Eye (tissue), 1 donor: Measurements from ENCODE around the gene PDZK1.
A peak's percentile ranks its signal among the peaks of the same experiment; 100 is the strongest.
"Not testable (repeated sequence)": the region's sequence is repeated elsewhere in the genome, so short reads cannot be mapped to it uniquely, and the experiment has no call there.

Source experiments
- DNase-seq: peaks from one replicate; pipeline ENCODE4 v3.0.0-alpha.2; 2015

Gene PDZK1

DNA sequence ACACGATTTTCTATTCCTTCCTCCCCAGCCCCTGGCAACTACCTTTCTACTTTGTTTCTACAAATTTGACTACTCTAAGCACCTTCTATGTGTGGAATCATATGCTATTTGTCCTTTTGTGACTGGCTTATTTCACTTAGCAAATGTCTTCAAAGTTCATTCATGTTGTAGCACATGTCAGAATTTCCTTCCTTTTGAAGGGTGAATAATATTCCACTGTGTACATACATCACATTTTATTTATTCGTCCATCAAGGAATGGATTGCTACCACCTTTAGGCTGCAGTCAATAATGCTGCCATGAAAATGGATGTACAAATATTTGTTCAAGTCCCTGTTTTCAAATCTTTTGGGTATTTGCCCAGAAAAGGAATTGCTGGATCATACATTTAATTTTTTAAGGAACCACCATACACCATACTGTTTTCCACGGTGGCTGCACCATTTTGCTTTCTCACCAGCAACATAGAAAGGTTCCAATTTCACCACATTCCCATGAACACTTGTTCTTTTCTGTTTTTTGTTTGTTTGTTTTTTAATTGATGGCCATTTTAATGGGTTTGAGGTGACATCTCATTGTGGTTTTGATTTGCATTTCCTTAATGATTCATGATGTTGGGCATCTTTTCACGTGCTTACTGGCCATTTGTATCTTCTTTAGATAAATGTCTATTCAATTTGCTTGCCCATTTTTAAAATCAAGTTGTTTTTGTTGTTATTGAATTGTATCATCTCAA, 3.3 kb upstream of the PDZK1 start:
- no peak for DNase-seq

DNA sequence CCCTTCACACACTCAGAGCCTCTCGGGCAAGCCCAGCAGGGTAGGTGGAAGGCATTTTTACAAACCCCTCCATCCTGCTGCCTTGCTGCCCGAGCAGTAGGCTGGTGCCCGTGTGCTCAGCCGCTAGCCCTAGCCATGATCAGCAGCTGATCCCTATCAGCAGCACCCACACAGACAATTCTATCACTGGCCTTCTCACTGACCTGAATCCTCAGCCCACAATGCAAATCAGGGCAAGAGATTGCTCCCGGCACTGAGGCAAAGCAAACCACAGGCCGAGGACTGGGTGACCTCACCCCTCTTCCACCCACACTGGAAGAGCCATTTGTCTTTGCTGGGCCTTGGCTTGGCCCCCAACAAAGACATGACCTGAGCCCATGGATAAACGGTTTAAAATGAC, 895 bp upstream of the PDZK1 start:
- DNase-seq, result no peak

DNA sequence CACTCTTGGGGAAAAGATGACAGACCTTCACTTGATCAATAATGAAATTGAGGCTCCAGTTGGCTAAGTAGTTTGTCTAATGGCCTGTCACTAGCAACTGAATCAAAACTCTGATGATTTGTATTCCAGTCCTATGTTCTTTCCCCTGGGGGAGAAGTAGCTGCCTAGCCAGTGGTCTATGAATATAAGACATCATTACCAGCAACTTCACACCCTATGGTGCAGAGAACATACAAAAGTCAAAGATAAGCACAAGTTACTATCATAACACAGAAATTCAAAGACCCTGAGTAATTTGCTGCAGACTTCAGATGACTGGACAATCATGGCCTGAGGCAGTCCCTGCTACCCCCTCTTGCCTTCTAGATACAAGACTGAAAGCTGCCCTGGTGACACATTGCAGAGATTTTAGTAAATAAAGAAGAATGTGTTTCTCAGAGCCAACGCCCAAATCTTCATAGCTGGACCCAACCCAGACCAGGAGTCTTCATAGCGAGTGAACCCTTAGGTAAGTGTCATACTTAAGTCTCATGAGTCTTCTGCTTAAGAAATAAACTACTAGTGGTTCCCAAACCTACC, 993 bp downstream of the PDZK1 start:
- DNase-seq, result peak; percentile 69

DNA sequence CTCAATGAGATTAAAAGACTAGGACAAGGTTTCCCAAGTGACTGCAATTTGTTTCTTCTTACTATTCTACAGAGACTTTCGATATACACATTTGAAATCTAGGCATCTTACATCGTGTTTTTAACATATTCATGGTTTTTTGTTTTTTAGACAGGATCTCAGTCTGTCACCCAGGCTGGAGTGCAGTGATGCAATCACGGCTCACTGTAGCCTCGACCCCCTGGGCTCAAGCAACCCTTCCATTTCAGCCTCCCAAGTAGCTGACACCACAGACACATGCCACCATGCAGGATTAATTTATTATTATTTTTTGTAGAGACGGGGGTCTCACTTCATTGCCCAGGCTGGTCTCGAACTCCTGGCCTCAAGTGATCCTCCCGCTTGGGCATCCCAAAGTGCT, 1.5 kb downstream of the PDZK1 start:
- no peak for DNase-seq

DNA sequence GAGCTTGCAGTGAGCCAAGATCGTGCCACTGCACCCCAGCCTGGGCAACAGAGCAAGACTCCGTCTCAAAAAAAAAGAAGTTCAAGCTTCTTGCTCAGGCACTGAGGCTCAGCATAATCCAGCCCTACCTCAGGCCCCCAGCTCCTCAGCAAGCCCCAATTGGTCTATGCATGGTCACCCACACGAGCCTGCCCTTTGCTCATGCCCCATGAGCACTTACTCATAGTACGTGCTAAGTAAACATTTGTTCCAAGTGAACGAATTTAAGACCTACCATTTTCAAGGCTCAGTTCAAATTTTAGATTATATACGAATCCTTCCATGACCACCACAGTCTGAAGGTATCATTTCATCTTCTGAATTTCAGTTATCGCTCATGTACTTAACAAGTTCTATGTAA, 4.3 kb downstream of the PDZK1 start:
- no peak for DNase-seq

DNA sequence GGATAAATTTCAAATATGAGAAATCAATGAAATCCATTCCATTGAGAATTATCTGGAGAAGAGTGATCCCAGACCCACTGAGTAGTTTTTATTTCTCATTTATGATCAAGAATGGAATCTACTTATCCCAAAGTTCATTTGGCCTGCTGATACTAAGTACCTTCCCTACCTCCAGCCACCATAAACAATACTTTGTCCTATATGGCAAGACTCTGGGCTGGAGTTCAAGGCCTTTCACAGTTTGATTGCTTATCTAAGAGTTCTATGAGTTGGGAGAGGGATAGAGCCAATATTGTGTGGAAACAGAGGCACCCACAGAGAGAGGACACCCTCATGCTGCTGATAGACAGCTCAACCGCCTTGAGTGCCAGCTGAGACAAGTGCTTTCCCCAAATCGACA, 5.1 kb downstream of the PDZK1 start:
- DNase-seq, result no peak

DNA sequence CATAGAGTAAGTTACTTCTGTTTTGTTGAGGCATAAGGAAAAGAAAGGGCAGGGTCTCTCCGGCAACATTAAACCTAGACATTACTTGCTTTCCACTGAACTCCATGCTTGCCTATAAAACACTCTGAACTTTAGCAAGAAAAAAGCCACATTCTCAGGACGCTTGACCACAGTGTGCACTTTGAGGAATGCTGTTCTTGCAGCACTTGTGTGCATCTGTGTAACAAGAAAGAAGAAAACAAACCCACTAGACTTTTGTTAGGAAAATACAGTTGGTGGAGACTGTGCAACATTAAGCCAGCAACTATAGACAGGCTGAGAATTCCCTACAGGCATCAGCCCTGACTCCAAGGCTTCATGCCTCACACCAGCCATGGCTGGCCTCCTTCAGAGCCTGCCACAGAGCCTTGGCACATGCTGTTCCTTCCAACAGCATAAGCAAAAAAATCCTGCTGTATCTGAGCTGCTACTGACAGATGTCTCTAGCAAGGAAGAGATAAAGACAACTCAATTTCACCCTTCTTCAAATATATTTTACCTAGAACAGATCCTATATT, 5.8 kb downstream of the PDZK1 start:
- DNase-seq, result no peak

DNA sequence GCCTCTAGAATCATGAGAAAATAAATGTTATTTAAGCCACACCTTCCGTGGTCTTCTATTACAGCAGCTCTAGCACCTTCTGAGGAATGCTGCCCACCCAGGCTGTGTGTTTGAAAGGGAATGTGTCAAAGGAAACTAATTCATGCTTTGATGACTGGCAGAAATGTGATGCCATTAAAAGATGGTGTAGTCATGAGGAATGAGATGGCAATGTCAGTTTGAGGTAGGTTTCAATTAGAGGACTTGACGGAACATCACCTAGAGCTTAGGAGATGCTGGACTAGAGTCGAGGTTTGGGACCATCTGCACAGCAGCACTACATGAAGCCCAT, 10.6 kb downstream of the PDZK1 start:
- no peak for DNase-seq

DNA sequence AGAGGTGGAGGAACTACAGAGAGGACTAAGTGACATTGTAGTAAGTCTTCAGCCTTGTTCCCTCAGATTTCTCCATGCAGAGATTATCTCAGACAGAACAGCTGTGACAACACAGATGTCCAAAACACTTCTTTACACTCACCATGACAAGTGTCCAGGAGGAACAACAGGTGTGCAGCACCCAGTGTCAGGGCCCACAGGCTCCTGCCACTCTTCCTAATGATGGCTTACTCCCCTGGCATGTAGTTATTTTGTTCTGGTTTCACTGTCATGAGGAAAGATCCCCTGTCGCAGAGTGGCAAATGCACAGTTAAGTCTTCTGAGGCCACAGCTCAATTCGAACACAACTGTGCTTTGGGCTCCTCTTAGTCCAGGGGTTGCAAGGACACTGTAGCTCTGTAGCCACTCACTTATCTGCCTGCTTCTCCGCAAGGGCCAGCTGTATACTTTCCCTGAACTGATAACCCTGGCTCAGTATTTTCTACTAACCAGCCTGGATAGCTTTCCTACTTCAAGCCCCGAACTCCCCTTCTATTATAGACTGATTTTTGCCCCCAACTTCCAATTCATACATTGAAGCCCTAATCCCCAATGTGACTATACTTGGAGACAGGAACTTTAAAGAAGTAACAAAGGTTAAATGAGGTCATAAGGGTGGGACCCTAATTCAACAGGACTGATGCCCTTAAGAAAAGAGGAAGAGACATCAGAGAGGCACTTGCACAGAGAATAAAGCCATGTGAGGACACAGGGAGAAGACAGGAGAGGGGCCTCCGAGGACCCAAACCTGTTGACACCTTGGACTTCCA, 11.1 kb downstream of the PDZK1 start:
- no peak for DNase-seq

DNA sequence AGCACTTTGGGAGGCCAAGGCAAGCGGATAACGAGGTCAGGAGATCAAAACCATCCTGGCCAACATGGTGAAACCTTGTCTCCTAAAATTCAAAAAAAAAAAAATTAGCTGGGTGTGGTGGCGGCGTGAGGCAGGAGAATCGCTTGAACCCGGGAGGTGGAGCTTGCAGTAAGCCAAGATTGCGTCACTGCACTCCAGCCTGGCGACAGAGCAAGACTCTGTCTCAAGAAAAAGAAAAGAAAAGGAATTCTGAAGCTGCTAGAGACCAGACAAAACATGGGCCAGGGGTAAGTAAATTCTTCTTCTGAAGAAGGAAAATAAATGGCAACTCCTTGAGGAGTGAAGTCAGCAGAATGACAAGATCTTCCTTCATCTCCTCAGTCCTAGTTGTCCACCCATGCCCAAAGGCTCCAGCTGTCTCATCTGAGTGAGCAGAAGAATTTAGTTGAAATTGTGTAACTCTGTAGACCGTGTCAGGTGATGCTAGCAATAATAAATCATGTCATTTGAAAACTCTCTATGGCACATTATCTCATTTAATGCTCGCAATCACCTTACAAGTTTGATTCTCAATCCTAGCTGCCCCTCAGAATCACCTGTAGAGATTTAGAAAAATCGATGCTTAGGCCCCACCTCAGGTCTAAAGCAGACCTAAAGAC, 14.3 kb downstream of the PDZK1 start:
- DNase-seq, result no peak

DNA sequence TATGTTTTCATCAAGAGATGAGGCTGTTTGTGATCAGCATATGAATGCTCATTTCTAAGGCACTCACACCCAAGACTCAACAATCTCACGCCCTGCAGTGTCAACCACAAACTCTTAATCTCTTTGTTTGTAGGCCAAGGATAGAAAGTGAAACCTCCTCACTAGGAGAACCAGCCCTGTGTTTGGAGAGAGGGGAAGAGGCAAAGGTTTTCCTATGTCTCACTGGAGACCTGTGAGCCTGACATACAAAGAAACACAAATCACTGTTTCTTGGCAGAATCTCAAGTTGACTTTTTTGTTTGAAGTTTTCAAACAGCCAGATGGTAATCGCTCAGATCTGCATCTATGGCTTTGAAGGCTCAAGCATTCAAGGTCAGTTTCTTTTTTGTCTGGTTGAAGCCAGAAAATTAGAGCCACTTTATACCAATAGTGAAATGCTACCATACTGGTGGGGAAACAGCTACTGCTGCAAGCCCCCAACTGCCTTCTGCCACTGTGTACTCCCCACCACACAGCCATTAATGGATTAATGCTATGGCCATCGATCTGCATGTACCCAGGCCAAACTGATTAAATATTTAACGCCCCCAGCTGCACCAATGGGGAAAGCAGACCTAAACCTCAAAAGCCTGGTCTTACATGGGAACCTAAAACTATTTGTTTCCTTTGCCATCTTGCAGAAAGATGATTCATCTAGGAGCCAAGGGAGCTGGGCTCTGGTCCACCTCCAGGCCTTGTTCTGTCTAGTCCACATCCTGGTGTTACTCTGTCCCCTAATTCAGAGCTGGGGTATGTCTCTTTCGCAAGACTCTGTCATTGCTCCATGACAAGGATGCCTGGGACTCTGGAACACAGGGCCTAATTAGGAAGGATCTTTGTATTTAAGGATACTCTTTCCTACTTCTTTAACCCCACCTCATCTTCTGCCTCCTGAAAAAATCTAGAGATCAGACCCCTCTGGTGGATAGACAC, 16.3 kb downstream of the PDZK1 start:
- peak; percentile 2 for DNase-seq

DNA sequence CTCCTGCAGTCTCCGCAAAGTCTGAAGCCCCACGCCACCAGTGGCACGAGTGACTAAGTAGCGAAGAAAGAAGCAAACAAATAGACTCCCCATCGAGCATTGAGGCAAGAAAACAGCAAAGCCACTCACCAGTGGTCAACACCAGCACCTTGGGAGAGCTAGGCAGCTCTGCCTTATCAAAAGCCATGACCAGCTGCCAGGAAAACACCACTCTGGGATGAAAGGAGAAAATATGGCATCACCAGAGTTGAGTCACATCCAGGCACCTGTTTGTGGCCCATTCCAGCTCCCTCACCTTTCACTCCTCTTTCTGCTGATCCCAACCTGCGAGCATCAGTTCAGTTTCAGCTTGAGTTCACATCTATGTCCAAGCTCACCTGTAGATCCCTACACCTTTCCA, 17.2 kb downstream of the PDZK1 start:
- DNase-seq, result no peak

DNA sequence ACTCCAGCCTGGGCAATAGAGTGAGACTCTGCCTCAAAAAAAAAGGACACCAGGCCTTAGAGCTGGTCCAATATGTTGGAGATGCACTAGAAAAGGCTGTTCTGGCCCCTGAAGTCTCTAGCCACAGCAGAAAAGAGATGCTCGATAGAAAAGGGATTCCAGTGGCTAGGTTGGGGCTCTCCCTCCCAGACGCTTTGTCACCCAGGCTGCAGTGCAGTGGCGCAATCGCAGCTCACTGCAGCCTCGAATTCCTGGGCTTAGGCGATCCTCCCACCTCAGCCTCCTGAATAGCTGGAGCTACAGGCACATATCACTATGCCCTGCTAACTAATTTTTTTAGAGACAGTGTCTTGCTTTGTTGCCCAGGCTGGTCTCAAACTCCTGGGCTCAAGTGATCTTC, 18.2 kb downstream of the PDZK1 start:
- no peak for DNase-seq

DNA sequence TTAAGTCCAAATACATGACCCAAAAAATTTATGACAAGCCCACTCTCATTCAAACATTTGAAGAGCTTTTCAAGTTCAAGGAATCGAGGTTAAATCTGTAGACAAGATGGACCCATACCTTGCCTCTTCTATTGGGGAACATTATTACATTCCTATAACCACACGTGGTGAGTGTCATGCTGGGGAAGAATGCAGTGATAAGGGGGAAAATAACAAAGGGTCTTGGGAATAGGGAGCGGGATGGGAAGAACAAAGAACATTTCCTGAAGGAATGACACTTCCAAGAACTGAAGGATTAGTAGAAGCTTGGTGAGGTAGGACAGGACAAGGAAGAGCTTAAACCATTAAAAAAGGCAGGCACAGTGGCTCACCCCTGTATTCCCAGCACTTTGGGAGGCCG, 18.8 kb downstream of the PDZK1 start:
- no peak for DNase-seq

DNA sequence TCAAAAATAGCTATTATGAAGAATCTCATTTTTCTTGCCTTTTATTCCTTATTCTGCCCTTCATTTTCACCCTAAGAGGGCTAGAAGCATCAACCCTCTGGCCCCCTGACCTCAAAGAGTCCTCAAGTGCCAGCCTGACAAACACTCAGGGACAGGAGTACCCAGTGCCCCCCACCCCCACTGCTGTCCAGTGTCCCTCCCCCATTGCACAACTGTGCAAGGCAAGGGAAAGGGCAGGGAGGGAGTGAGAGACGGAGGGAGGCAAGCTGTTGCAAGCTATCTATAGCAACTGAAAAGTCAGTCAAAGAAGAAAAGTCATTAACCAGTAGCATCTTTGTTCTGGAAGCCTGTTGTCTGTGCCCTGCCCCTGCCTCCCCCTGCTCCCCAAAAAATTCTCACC, 21.1 kb downstream of the PDZK1 start:
- DNase-seq, result not testable (repeated sequence)

DNA sequence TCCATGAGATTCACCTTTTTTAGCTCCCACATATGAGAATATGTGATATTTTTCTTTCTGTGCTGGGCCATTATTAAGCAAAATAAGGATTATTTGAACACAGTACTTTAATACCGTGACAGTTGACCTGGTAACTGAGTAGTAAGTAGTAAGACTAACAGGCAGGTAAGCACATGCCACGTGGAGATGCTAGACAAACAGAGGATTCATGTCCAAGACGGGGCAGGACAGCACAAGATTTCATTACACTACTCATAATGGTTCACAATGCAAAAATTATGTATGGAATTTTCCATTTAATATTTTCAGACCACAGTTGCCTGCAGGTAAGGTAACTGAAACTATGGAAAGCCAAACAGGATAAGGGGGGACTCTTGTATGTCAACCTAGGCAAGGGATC, 22.3 kb downstream of the PDZK1 start:
- DNase-seq, result not testable (repeated sequence)

DNA sequence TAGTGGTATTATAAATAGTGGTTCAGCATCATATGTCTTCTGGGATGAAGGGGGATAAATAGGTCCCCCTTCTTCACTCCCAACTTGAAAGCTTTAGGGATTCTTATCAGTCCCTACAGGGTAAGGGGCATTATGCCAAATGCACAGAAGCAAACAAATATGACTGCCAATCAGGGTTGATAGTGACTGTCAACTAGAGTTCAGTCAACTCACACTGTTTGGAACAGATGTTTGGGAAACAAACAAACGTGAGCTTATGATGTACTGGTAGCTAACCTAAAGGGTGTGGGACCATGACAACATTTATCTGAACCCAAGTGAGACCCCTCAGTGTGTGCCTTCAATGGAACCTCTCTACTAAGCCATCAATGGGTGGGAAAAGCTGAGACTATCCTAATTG, 34.0 kb downstream of the PDZK1 start:
- DNase-seq, result not testable (repeated sequence)

DNA sequence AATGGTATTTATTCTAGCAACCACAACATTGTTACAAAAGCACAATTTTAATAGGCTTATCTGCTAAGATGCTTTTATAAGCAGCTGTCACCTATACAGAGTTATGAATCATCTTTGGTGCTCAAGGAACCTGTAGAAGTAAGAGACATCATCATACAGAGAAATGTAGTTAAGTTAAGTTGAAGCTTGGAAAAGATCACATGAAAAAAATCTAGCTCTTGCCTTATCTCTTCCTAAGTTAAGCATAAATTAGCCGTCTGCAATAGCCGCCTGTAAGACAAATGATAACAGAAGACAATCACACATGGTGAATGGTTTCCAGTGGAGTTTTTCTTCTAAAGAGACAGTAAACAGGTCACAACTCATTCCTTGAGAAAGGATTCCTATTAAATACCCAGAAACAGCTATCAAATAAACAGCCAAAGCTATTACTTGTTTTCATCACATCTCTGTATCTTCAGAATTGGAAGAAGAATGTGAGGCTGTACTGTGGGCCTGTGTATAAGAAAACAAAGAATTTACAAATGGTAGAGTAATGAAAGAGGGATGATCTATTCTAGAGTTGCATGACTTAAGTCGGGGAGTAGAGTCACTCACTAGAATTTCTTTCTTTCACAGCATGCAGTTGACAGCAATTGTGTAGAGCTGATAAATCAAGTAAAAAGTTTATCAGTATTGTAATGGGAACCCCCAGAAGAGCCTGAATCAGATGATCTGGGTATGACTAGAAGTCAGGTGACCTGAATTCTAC, 36.0 kb downstream of the PDZK1 start:
- DNase-seq, result not testable (repeated sequence)

DNA sequence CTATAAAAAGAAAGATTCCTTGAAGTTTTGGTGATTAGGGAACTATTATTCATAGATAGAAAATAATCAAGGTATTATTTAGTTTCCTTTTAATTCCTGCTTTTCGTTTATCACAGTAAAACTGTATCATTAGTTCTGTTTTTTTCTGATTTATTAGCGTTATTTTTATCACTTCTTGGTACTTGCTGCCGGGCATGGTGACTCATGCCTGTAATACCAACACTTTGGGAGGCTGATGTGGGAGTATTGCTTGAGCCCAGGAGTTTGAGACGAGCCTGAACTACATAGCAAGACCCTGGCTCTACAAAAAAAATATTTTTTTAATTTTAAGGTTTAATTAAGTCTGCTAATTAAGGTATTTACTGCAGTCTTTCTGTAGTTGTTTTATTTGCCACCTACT, 42.2 kb downstream of the PDZK1 start:
- not testable (repeated sequence) for DNase-seq

DNA sequence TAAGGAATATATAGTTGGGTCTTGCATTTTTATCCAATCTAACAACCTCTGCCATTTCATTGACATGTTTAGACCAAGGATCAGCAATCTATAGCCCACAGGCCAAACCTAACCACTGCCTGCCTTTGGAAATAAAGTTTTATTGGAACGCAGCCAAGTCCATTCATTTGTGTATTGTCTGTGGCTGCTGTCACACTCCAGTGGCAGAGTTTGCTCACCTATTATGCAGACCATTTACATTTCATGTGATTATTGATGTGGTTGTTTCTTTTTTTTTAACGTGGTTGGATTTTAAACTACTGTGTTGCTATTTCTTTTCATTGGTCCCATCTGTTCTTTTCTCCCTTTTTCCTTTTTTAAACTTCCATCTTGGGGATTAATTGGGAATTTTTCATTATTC, 44.7 kb downstream of the PDZK1 start:
- DNase-seq, result not testable (repeated sequence)

DNA sequence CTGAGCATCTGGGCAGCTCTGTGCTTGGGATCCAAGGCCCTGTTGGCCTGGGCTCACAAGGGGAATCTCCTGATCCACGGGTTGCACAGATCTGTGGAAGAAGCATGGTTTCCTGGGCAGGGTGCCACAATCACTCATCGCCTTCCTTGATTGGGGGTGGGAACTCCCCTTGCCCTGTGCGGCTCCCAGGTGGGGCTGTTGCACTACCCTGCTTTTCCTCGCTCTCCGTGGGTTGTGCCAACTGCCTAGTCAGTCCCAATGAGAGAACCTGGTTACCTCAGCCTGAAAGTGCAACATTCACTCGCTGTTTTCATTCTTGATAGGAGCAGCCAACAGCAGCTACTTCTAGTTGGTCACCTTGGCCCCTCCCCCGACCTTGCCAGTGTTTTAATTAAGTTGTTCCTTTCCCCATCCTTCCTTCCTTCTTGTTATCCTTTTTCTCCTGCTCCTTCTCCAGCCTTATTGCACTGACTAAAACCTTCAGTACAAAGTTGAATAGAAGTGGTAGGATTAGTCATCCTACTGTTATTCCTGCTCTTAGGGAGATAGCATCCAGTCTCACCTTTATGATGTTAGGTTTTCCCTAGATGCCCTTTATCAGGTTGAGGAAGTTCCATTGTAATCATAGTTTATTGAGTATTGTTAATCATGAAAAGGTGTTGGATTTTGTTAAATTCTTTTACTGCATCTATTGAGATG, 50.8 kb downstream of the PDZK1 start:
- DNase-seq, result not testable (repeated sequence)
